ENCODE results near the gene HES6.

DNA sequence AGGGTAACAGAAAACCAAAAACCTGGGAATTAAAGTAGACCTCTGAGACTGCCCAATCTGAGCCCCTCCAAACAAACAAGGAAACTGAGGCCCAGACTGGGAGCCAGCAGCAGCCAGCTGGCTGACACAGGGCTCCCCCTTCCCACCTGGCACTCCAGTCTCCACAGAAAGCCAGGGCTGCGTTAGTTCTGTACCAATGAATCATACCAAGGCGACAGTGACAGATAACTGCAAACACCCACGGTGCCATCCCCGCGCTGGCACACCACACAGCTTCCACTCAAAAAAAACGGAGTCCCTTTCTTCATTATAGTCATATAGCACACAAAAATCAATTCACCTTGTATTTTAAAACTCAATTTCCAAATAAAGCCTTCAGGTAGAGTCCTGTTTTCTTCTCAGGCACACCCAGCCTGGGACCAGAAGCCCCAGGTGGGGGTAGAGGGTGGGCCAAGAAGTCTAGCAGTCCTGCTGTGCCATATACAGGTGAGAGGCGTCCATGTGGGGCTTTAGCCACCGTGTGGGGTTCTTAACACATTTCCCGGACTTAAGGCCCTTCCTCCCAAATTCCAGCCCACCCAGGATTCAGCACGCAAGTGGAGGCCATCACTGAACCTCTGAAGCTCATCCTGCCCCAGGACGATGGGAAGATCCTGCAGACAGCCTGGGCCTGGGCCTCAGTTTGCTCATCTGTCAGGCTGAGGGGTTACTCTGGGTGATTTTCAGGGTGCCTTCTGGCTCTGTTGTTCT, 47.3 kb upstream of the HES6 start:
- no peak for TF ChIP-seq CTCF (IDR thresholded peaks at IDR 0.05)
- no peak for TF ChIP-seq POLR2AphosphoS5 (IDR thresholded peaks at IDR 0.05)
- no peak for TF ChIP-seq POLR2A (IDR thresholded peaks at IDR 0.05)
- TF ChIP-seq EP300 (IDR thresholded peaks at IDR 0.05) = no peak

Data from gastroesophageal sphincter (tissue), 3 donors.